ENCODE data around the gene WDR31.
A peak's percentile ranks its signal among the peaks of the same experiment; 100 is the strongest.
"Not testable (repeated sequence)": the region's sequence is repeated elsewhere in the genome, so short reads cannot be mapped to it uniquely, and the experiment has no call there.

WDR31 gene

GRCh38 chr9:113368982-113369854 is 29.1 kb upstream of the WDR31 start:
- DNase-seq, result no peak

- DNase-seq, result no peak
Observed at GRCh38 chr9:113368348-113368981, 28.4 kb upstream of the WDR31 start.

GRCh38 chr9:113365652-113366051 is 25.6 kb upstream of the WDR31 start:
- not testable (repeated sequence) for DNase-seq

- DNase-seq, result no peak
Observed at GRCh38 chr9:113364951-113365350, 24.9 kb upstream of the WDR31 start.

- DNase-seq, result no peak
Observed at GRCh38 chr9:113363336-113363735, 23.3 kb upstream of the WDR31 start.

GRCh38 chr9:113361304-113362018 is 21.4 kb upstream of the WDR31 start:
- no peak for DNase-seq

- no peak for DNase-seq
Observed at GRCh38 chr9:113360242-113360842, 20.3 kb upstream of the WDR31 start.

GRCh38 chr9:113359385-113359784 is 19.3 kb upstream of the WDR31 start:
- no peak for DNase-seq

DNA sequence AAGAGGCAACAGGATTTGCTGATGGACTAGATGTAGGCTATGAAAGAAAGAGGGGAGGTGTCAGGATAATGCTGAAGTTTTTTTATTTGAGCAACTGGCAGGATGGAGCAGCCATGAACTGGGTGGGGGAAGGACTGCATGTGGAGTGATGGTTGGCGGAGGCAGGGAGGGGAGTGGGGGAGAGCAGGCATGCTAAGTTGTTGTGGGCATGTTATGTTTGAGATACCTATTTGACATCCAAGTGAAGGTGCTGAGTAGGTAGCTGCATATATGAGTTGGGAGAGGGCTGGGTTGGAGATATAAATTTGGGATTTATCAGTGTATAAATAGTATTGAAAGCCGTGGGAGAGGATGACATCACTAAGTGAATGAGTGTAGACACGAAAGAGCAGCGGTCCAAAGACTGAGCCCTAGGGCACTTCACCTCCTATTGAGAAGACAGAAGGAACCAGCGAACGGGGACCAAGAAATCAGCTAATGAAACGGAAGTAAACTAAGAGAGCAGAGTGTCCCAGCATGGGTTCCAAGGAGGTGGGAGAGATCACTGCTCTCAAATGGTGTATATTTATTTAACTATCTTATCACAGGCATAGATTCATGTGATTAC is 16.7 kb upstream of the WDR31 start:
- DNase-seq, result no peak

DNA sequence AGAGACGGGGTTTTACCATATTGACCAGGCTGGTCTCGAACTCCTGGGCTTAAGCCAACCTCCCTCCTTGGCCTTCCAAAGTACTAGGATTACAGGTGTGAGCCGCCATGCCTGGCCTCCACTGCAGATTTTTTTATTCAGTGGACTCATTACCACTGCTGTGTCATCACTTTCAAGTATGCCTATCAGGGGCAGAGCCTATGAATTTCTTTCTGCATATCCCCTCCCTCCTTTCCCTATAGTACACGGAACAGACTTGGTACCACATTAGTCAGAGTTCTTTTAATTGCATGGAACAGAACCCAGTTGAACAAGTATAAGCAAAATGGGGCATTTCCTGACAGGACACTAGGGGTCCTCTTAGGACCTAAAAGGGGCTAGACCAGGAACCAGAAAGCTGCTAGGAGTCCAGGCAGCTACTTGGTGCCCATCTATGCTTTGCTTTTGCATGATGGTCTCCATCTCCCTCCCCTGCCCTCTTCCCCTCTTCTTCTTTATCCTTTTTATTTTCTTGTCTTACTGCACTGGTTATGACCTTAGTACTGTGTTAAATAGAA is 15.0 kb upstream of the WDR31 start:
- DNase-seq, result no peak

DNA sequence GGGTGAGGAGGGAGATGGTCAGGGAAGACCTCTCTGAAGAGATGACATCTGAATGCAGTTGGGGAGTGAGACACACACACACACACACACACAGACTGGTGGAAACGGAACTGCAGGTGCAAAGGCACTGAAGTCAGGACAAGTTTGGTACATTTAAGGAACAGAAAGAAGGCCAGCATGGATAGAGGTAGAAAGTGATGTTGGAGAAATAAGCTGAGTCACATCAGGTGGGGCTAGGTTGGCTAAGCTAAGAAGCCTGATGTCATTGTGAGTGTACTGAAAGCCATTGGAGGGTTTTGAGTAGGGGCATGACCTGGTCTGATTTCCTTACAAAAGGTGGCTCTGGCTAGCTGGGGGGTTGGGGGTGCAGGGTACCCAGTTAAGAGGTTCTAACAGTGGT is 12.3 kb upstream of the WDR31 start:
- DNase-seq, result no peak

GRCh38 chr9:113352006-113352405 is 11.9 kb upstream of the WDR31 start:
- no peak for DNase-seq

DNA sequence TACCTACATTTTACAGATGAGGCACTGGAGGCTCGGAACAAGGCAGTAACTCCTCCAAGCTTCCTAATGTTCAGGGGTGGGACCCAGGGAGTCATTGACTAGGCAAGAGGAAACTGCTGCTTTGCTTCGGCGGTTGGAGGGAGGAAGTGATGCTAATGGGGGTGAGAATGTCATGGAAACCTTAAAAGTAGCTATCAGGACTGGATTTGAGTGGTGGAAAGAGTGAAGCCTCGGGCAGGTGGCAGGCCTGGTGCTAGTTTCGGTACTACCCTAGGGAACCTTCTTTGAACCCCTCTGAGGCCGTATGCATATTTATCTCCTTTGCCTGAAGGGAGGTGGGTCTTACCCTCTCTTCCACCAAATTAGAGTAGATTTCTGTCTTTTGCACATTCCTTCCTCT is 10.9 kb upstream of the WDR31 start:
- DNase-seq, result no peak

DNA sequence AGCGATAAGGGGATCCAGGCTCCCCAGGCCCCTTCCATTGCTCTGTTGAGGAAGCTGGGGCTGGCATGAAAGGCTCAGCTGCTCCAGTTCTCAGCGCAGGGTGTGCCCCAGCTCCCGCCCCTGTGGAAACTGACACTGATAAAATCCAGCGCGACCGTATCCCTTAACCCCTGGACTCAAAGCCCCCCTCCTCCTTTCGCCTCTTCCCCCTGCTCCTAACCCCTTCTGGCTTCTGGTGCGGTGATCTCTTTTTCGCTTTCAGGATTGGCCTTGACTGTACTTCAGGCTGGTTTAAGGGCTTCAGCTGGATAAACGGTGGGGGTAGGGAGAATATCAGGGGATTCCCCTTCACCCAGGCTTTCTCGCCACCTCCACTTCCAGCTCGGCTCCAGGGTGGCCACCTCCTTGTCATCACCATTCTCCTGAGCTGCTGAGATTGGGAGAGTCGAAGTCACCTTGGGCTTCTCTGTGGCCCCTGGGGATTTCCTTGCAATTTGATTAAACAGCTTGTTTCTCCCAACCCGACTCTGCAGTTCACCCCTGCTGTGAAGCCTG is 10.1 kb upstream of the WDR31 start:
- DNase-seq, result no peak

GRCh38 chr9:113349445-113350094 is 9.5 kb upstream of the WDR31 start, which contains the start of gene BSPRY:
BSPRY (plus strand) TSS chr9:113349541; CDS start chr9:113349580, 39 bp downstream.
- peak; percentile 51 for DNase-seq

GRCh38 chr9:113349066-113349444 is 9.0 kb upstream of the WDR31 start:
- DNase-seq, result no peak

DNA sequence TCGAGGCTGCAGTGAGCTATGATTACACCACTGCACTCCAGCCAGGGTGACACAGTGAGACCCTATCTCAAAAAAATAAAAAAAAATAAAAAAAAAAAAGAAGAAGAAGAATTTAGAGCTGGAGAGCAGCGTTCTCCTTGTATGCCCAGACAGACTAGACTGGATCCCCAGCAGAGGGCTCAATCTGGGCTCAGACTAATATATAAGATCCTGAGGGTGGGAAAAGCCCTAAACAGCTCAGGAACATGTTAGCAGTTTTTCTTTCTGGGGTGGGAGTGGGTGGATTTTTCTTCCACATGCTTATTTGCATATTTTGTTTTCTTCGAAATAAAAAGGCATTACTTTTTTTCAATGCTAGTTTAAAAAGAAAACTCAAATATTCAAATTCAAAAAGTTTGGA is 8.4 kb upstream of the WDR31 start:
- no peak for DNase-seq

DNA sequence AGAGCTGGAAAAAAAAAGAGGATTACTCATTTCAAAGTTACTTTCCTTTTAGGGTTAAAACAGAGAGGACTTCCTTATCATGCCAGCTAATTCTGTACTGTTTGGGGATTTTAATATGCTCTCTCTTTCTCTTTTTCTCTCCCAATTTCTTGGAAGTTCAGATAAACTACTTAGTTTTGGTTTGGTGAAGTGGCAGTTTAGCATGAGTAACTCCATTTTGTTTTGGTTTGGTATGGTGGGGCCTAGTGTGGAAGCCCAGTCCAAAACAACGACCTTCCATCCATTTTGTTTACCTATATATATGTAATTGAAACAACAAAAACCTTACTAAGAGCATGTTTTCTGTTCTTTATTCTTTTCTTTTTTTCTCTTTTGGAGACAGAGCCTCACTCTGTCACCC is 5.6 kb upstream of the WDR31 start:
- no peak for DNase-seq

- DNase-seq, result no peak
Observed at GRCh38 chr9:113345190-113345589, 5.1 kb upstream of the WDR31 start.

GRCh38 chr9:113343732-113344231 is 3.7 kb upstream of the WDR31 start:
- DNase-seq, result no peak
